K562 (cell line): ENCODE data around the gene RRBP1. TPM values are rescaled to one million over a fixed set of nuclear protein-coding genes. Genes with fewer than 3 reads are reported as not detected.

Source experiments
- ATF1 ChIP-seq, 2 experiments: fragments of 450-650 bp in 1 of 2; IDR thresholded peaks; 2 replicates each; pipeline ENCODE4 v1.6.1; 2016; ENCODE audit warnings: missing compliant biosample characterization in 1 of 2, missing genetic modification characterization in 1 of 2
- ATF6 ChIP-seq: sonication (generic); formaldehyde crosslinking; IDR thresholded peaks from 2 replicates; pipeline ENCODE4 v1.4.0; 2020; ENCODE audit warnings: mild to moderate bottlenecking, missing genetic modification reagents
- CBX5 ChIP-seq: IDR thresholded peaks from 2 replicates; pipeline ENCODE4 v1.6.1; 2014; ENCODE audit warnings: low read depth, borderline replicate concordance
- HBP1 ChIP-seq: fragments of 450-650 bp; formaldehyde crosslinking; IDR thresholded peaks from 2 replicates; pipeline ENCODE4 v1.4.0; 2022; ENCODE audit warnings: missing genetic modification characterization
- HLTF ChIP-seq: fragments of 450-650 bp; IDR thresholded peaks from 2 replicates; pipeline ENCODE4 v1.6.1; 2016
- HNRNPUL1 ChIP-seq: fragments of 200-400 bp; formaldehyde crosslinking; IDR thresholded peaks from 2 replicates; pipeline ENCODE4 v1.6.1; 2017; ENCODE audit warnings: low read length
- JUND ChIP-seq, 2 experiments: IDR thresholded peaks; 2 replicates in 1 of 2; 3 replicates in 1 of 2; pipeline ENCODE4 v1.6.1; 2011; ENCODE audit warnings: borderline replicate concordance in 2 of 2, low read depth in 2 of 2, low read length in 2 of 2, improper control_type of control experiment in 1 of 2, missing biosample characterization in 1 of 2, missing genetic modification characterization in 1 of 2, missing genetic modification reagents in 1 of 2
- MECOM ChIP-seq: fragments of 250-450 bp; sonication (Bioruptor Pico); IDR thresholded peaks from 2 replicates; pipeline ENCODE4 v1.8.0; 2022; ENCODE audit warnings: inconsistent platforms
- MED1 ChIP-seq: sonication (generic); formaldehyde crosslinking; IDR thresholded peaks from 2 replicates; pipeline ENCODE4 v1.8.1; 2023; ENCODE audit warnings: missing genetic modification reagents, borderline replicate concordance
- SMARCB1 ChIP-seq: IDR thresholded peaks from 2 replicates; pipeline ENCODE4 v1.6.1; 2011; ENCODE audit warnings: improper control_type of control experiment, low read depth; ENCODE audit not compliant: insufficient read length
- SRSF7 ChIP-seq: fragments of 200-400 bp; formaldehyde crosslinking; optimal IDR thresholded peaks from 2 replicates; pipeline ENCODE3; 2017; ENCODE audit warnings: mild to moderate bottlenecking, low read depth, low read length
- TEAD2 ChIP-seq: fragments of 450-650 bp; IDR thresholded peaks from 2 replicates; pipeline ENCODE4 v1.6.1; 2016; ENCODE audit warnings: missing genetic modification characterization, control low read depth, missing compliant biosample characterization
- VEZF1 ChIP-seq: fragments of 200-800 bp; sonication (Bioruptor generic); IDR thresholded peaks from 2 replicates; pipeline ENCODE4 v1.6.1; 2017; ENCODE audit warnings: missing genetic modification characterization, missing compliant biosample characterization
- ZNF140 ChIP-seq: fragments of 250-450 bp; sonication (Bioruptor Pico); IDR thresholded peaks from 2 replicates; pipeline ENCODE4 v1.8.0; 2021; ENCODE audit warnings: moderate library complexity, mild to moderate bottlenecking, inconsistent platforms
- ZNF408 ChIP-seq: fragments of 250-450 bp; sonication (Bioruptor Pico); IDR thresholded peaks from 2 replicates; pipeline ENCODE4 v1.4.0; 2020; ENCODE audit warnings: low read depth, mild to moderate bottlenecking, moderate library complexity
- ZNF436 ChIP-seq: fragments of 250-450, 450-650 bp; sonication (Bioruptor Pico); formaldehyde crosslinking; IDR thresholded peaks from 2 replicates; pipeline ENCODE4 v1.7.0; 2020; ENCODE audit warnings: mild to moderate bottlenecking
- ZNF699 ChIP-seq: fragments of 250-450 bp; sonication (Bioruptor Pico); IDR thresholded peaks from 2 replicates; pipeline ENCODE4 v1.8.0; 2021; ENCODE audit warnings: mild to moderate bottlenecking, moderate library complexity; ENCODE audit not compliant: insufficient replicate concordance
- ZNF77 ChIP-seq: fragments of 250-450 bp; sonication (Bioruptor Pico); IDR thresholded peaks from 2 replicates; pipeline ENCODE4 v1.5.0; 2020
- polyA plus RNA-seq, 8 experiments: library from polyadenylated mRNA; depleted of rRNA in 4 of 8; stranded (reverse) in 5 of 8; unstranded in 3 of 8; fragments of >200 nt; fragmentation: Nextera tagmentation in 2 of 8; fragmentation: Illumina TruSeq in 1 of 8; extraction: Ambion mirVana in 2 of 8; extraction: Trizol in 1 of 8; gene quantifications; 2 replicates each; pipeline versions ENCODE4 v1.2.1 to v1.2.3, GENCODE V29; 2011 to 2014; ENCODE audit warnings: inconsistent platforms in 1 of 8, missing spikeins in 1 of 8
- total RNA-seq, 7 experiments: library from RNA; depleted of rRNA in 6 of 7; stranded (reverse); fragments of >200 nt in 6 of 7; fragmentation: Illumina TruSeq in 2 of 7; extraction: Trizol in 2 of 7; gene quantifications; 2 replicates each; pipeline versions ENCODE4 v1.2.1 to v1.2.3, GENCODE V29; 2011 to 2021; ENCODE audit warnings: low replicate concordance in 1 of 7
- TF ChIP-seq, protein P1 (sequence below): fragments of 450-650 bp; formaldehyde crosslinking; IDR thresholded peaks from 2 replicates; pipeline ENCODE4 v1.4.0; 2020; ENCODE audit warnings: mild to moderate bottlenecking, mixed read lengths
- TF ChIP-seq, protein P2 (sequence below): conservative IDR thresholded peaks from 2 replicates; pipeline ENCODE4 v1.6.1; 2011; ENCODE audit warnings: low read depth, mild to moderate bottlenecking, low read length; ENCODE audit not compliant: control insufficient read depth

RRBP1 gene
- total and polyA plus RNA-seq, 9 of the 15 experiments (the other 6 are each of a cell fraction or from before 2014, with no cell fraction given), result 0.84 to 32.0 (median 17.6) TPM

GRCh38 chr20:17569616-17570346 is 112.3 kb downstream of the RRBP1 start, which contains the start of gene DSTN (continued):
- TF ChIP-seq ATF6, result no peak
- no peak for TF ChIP-seq MED1 (CRISPR knock-in tag)
- TF ChIP-seq HLTF, result no peak
- TF ChIP-seq, protein P1, sequence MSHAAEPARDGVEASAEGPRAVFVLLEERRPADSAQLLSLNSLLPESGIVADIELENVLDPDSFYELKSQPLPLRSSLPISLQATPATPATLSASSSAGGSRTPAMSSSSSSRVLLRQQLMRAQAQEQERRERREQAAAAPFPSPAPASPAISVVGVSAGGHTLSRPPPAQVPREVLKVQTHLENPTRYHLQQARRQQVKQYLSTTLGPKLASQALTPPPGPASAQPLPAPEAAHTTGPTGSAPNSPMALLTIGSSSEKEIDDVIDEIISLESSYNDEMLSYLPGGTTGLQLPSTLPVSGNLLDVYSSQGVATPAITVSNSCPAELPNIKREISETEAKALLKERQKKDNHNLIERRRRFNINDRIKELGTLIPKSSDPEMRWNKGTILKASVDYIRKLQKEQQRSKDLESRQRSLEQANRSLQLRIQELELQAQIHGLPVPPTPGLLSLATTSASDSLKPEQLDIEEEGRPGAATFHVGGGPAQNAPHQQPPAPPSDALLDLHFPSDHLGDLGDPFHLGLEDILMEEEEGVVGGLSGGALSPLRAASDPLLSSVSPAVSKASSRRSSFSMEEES (CRISPR knock-in tag), result no peak
- no peak for TF ChIP-seq ZNF408
- no peak for TF ChIP-seq ZNF140
- 0 out of 2 replicates have a peak, but pooled peaks have one; percentile 4 for TF ChIP-seq JUND (IDR thresholded peaks at IDR 0.05; ENCODE audit: borderline replicate concordance, low read depth, low read length)
- TF ChIP-seq JUND (tag; IDR thresholded peaks at IDR 0.05; ENCODE audit: borderline replicate concordance, low read depth, low read length), result no peak
- no peak for TF ChIP-seq HNRNPUL1
- TF ChIP-seq HBP1 (CRISPR knock-in tag), result no peak
- TF ChIP-seq ZNF77 (CRISPR knock-in tag), result no peak
- TF ChIP-seq CBX5, result no peak
- TF ChIP-seq, protein P2, sequence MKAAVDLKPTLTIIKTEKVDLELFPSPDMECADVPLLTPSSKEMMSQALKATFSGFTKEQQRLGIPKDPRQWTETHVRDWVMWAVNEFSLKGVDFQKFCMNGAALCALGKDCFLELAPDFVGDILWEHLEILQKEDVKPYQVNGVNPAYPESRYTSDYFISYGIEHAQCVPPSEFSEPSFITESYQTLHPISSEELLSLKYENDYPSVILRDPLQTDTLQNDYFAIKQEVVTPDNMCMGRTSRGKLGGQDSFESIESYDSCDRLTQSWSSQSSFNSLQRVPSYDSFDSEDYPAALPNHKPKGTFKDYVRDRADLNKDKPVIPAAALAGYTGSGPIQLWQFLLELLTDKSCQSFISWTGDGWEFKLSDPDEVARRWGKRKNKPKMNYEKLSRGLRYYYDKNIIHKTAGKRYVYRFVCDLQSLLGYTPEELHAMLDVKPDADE, result 0 out of 2 replicates have a peak, but pooled peaks have one; percentile 35
- no peak for TF ChIP-seq ATF1 (CRISPR knock-in tag; IDR thresholded peaks at IDR 0.05)
- TF ChIP-seq ATF1 (tag; IDR thresholded peaks at IDR 0.05), result peak; percentile 81
- no peak for TF ChIP-seq TEAD2 (tag)
- no peak for TF ChIP-seq ZNF436
- peak; percentile 66 for TF ChIP-seq VEZF1 (CRISPR knock-in tag)
- TF ChIP-seq ZNF699, result no peak
- no peak for TF ChIP-seq SRSF7
- TF ChIP-seq SMARCB1, result no peak
- TF ChIP-seq MECOM, result no peak
